ENCODE data around the gene FAM25A.

The FAM25A gene

GRCh38 chr10:87064651-87065050 lies 44.6 kb downstream of the FAM25A start:
- no peak for DNase-seq (ENCODE audit: low read depth)

- DNase-seq (ENCODE audit: low read depth) = no peak
These were observed 46.1 kb downstream of the FAM25A start for GRCh38 chr10:87066178-87066577.

GRCh38 chr10:87066865-87067264 lies 46.8 kb downstream of the FAM25A start:
- no peak for DNase-seq (ENCODE audit: low read depth)

GRCh38 chr10:87068281-87068680 lies 48.2 kb downstream of the FAM25A start:
- DNase-seq (ENCODE audit: low read depth) = no peak

GRCh38 chr10:87072449-87072848 lies 52.4 kb downstream of the FAM25A start:
- DNase-seq (ENCODE audit: low read depth) = no peak

All from activated T-cell treated with anti-CD3 and anti-CD28 coated beads for 24 hours (primary cell).